HG03571 (cell line): ENCODE results near the gene CYP27A1.

Experiments used
- ATAC-seq: cut with Tn5 transposase; IDR thresholded peaks from one replicate; pipeline ENCODE4 v1.9.1; 2021; ENCODE audit not compliant: unreplicated experiment

CYP27A1 gene

GRCh38 chr2:218857371-218858137 lies 75.6 kb downstream of the CYP27A1 start:
- no peak for ATAC-seq

DNA sequence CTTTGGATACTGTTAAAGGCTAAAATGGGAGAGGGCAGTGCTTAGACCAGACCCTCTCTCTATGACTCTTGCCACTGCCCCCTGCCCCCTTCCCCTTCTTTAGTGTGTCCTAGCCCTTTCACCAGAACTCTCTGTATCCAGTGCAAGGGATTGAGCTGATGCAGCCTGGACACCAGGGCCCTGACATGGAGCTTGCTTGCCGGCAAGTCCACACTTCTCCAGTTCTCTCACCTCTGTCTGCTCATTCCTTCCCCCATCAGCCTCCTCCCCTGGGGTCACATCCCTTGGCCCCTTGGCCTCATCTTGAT lies 76.1 kb downstream of the CYP27A1 start:
- no peak for ATAC-seq

DNA sequence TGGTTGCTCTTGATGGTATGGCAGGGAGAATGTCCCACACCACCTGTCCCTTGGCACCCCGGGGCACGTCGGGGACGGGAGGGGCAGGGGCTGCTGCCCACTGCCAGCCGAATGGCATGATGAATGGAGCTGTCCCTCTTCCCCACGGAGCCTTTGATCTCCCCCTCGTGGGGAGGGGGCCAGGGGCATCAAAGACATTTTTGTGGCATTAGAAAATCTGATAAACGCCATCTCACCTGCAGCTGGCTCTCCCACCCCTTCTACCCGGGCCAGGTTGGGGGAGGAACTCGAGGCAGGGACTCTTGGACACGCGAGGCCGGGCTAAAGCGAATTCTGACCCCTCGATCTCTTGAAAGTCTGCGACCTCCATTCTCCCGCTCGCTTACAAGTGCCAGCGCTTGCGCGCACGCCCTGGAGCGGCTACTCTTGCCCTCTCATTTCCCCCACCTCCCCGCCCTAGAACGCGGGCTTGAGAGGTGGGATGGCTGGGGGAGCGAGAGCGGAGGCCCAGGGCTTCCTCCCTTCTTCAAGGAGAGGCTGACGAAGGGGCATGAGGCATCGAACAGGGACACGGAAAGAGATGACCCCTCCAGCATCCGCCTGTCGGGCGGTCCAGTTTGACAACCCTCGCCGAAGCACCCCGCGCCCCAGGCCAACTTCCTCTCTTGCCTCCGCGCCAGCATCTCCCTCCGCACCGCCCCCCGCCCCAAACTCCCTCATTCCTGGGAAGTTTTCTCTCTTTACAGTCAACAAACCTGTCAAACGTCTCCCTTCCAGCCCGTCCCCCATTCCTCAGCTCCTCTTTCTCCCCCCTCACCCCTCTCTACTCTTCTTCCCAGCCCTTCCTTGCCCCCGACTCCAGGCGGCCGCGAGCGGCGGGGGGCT lies 77.0 kb downstream of the CYP27A1 start:
- ATAC-seq, result no peak

GRCh38 chr2:218859556-218859987 lies 77.6 kb downstream of the CYP27A1 start, which contains the start of gene WNT6:
TSS of gene WNT6 (plus strand) at chr2:218859805. CDS start at chr2:218860038, 233 bp downstream.
- ATAC-seq, result no peak

GRCh38 chr2:218859988-218860831 lies 78.3 kb downstream of the CYP27A1 start:
- no peak for ATAC-seq

DNA sequence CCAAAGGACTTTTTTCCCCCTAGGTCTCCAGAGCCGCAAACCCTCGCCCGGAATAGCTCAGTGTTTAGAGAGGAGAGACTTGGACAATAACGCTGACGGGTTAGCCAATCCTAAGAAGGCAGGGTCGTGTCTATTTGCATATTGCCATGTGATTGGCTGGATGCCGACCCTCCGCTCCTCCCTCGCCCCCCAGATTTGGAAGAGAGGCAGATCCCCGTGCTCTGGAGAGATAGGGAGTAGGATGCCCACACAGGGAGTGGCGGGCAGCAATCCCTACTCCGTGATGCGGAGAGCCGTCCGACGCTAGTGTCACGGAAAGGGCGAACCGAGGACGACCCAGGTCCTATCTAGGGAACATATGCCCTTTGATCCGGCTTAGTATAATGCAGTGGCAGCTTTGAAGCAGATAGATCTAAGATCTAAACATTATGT lies 79.0 kb downstream of the CYP27A1 start:
- no peak for ATAC-seq

DNA sequence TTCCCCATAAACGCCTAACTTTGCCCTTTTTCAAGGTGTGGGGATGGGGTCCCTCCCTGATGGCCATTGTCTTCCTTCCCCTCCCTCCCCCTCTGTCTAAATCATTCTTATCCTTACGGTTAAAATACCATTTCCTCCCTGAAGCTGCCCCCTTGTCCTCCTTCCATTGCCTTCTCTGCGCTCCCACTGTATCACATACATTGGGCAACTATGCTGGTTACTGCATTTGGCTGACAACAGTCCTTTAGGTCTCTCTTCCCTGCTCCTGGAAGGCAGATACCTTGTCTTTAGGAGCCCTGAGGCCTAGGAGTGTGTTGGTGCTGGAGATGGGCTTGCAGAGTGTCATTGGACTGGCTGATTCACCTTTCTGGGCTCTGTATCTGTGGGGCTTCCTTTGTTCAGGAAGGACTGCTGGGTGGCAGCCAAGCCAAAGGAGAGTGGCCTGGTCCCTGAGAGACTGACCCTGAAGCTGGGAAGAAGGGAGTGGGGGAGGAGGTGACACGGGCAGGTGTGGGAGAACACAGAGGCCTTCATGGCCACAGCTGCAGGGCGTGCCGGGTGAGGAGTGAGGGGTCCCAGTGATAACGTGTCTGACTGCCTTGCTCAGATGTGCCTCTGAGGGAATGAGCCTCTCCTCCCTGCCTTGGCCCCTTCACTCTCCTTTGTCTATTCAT lies 79.8 kb downstream of the CYP27A1 start:
- ATAC-seq, result no peak

DNA sequence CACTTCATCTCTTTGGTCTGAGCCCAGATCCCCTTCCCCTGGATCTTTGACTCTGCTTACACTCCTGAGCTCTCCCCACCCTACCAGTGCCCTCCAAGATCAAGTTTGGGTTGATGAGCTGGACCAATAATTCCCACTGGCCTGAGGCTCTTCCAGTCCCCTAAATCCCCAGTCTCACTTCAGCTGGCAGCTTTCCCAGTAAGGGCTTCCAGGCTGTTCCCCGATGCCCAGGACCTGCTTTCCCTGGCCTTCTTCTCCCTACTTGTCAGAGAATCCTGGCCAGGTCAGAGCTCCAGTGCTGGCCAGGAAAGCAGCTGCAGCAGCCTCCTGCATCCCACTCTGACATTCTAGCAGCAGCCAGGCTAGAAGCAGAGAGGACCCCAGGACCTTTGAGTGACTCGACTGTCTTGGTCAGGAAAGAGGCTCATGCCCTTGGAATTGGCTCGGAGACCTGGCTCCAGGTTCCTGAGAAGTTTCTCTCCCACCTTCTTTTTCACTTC lies 81.1 kb downstream of the CYP27A1 start:
- no peak for ATAC-seq
